Measurements from ENCODE around the gene VSTM4.

The VSTM4 gene

DNA sequence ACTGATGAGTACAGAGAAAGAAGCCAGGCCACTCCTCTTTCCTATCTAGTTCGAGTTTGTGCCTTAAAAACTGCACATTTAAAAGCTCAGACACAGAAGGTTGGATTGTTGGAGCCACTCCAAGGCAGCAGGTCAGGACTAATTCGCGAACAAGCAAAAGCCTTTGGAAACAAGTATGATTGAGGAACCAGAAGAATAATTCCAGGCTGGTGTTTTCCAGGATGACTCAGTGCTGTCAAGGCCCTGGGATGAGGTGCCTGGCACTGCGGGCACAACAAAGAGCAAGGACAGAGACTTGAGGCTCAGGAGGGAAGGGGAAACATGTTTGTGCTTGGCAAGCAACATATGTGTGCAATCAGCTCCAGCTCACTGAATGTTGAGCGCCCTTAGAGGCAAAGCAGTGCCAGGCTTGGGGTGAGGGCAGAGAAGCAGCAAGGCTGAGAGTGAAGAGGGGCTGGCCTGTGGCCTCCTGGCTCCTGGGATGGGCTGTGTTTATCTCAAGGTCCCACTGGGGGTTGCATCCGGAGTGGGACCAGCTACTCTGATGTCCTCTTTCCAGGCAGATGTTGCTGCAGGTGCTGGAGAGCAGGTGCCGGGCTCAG is 44.1 kb downstream of the VSTM4 start:
- no peak for DNase-seq (ENCODE audit: low read depth in 2 of 2)

GRCh38 chr10:49070701-49071100 is 44.6 kb downstream of the VSTM4 start:
- DNase-seq (ENCODE audit: low read depth in 2 of 2), result no peak

DNA sequence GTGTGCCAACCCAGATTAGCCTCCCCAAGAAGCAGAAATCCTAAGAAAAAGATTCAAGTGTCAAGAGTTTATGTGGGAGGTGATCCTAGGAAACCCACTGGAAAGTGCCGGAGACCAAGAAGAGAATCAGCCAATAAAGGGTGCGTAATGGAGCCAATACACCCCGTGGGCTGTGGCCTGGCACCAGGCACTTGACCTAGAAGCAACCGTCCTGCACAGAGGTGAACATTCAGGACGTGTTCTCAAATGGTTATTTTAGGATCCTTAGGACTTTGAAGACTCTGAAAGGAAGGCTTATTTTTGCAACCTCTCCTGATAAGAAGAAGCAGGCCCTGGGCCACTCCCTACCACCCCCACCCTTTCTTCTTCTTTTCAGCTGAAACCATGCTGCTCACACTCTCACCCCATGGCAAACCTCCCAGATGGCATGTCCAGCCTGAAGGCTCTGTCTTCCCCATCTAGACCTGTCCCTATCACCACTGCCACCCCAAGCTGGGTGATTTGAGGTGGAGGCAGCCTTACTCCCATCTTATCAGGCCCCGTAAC is 46.6 kb downstream of the VSTM4 start:
- DNase-seq (ENCODE audit: low read depth in 2 of 2), result no peak

DNA sequence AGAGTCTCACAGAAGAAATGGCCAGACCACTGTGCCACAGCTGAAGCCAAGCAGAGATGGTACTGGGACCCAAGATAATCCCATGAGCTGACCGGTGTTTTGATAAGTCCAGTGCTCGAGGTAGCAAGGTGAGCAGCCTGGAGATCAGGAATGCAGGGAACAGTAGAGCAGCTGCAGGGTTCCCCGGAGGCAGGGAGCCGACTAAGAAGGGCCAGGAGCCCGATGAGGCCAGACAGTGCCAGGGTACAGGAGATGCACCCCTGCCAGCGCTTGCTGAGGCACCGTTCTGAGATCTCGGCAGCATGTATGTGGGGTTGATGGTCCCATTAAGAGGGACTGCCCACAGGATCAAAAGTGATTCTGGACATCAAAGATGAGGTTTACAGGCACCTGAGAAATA is 47.1 kb downstream of the VSTM4 start:
- DNase-seq (ENCODE audit: low read depth in 2 of 2), result no peak

DNA sequence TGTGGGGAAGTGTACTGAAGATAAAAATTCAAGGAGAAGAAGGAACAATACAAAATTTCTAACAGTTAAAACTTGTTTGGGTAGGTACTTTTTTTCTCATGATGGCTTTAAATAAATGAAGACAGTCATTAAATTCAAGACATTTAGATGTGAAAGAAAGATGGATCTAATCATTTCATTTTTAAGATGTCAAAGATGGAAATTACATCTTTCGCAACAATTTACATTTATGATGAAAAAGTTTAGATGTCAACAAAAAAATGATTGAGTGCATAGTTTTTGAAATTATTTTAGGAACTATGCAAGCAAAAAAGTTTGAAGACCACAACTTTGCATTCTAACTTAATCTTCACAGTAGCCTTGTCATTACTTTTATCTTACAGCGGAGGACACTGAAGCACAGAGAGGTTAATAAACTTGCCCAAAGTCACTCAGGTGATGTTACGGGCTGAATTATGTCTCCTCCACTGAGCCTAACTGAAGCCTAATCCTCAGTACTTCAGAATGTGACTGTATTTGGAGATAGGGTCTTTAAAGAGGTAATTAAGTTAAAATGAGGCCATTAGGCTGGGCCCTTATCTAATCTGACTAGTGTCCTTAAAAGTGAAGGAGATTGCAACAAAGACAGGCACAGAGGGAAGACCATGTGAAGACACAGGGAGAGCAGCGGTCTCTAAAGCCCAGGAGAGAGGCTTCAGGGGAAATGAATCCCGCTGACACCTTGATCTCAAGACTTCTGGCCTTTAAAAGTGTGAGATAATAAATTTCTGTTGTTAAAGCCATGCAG is 48.2 kb downstream of the VSTM4 start:
- no peak for DNase-seq (ENCODE audit: low read depth in 2 of 2)

- no peak for DNase-seq (ENCODE audit: low read depth in 2 of 2)
Observed at GRCh38 chr10:49062229-49062628, 53.1 kb downstream of the VSTM4 start.

DNA sequence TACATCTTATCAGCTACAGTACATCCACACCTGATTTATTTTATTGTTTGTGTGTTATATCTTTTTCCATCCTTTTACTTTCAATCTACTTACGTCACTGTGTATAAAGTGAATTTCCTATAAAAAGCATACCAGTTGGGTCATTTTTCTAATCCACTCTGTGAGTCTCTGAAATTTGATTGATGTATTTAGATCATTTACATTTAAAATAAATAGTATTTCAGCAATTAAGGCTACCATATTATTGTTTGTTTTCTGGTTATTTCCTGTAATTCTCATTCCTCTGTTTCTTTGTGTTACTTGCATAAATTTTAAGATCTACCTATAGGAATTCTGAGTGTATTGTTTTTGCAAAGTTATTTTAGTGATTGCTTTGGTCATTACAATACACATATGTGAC is 53.7 kb downstream of the VSTM4 start:
- DNase-seq (ENCODE audit: low read depth in 2 of 2), result no peak

GRCh38 chr10:49058463-49059255 is 56.7 kb downstream of the VSTM4 start:
- no peak for DNase-seq (ENCODE audit: low read depth in 2 of 2)

DNA sequence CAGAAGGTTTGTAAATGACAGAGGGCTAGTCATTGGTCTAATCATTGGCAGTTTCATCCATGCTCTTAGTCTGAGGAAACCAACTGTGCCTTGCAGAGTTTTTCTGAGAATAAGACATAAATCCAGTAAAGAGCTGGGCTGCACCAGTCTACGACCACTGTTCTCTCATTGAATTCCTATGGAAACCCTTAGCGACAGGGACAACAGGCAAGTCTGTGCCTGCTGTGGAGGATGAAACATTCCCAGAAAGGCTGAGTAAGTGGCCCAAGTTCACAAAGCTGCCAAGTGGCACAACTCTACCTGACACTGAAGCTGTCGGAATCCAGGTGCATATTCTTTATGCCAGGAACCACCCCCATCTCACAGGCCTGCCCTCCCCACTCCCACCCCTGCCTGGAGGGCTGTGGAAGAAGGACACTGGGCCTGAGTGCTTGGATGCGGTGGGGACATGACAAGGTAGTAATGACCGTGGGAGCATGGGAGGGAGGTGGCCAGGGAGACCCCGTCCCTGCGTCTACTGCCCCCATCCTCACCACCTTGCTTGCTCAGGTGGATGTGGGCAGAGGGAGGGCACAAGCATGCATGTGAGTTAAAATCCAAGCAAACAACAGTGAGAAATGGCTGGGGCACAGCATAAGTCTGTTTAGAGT is 58.0 kb downstream of the VSTM4 start:
- no peak for DNase-seq (ENCODE audit: low read depth in 2 of 2)

GRCh38 chr10:49056356-49056755 is 59.0 kb downstream of the VSTM4 start:
- no peak for DNase-seq (ENCODE audit: low read depth in 2 of 2)

GRCh38 chr10:49055221-49055849 is 60.0 kb downstream of the VSTM4 start:
- DNase-seq (ENCODE audit: low read depth in 2 of 2), result no peak

GRCh38 chr10:49054753-49055152 is 60.6 kb downstream of the VSTM4 start:
- DNase-seq (ENCODE audit: low read depth in 2 of 2), result no peak

DNA sequence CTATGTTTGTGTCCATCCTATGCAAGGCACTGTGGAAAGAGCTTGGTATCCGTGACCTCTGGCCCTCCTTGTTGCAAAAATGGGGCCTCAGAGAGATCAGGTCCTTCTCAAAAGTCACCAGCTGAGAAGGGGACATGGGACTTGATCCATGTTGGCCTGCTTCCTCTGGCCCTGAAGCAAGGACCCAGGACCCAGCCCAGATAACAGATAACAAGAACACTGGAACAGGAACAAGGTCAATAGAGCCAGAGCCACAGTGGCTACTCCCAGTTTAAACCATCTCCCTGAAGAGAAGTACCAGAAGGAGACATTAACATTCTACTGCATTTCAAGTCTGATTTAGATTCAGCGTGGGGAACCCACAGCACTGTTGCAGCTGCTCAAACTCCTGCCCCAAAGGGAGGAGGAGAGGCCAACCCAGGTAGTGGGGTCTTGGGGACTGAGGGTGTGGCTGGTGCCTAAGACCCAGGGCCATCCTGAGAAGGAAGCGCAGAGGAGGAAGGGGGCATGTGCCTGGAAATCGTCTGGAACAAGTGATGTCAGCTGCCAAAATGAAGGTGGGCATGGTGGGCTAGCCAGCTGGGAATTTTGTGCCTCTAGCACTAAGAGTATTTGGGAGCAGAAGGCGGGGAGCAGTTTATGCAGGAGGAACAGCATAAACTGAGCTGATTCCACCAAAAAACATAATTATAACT is 61.2 kb downstream of the VSTM4 start:
- no peak for DNase-seq (ENCODE audit: low read depth in 2 of 2)

GRCh38 chr10:49053053-49053997 is 62.0 kb downstream of the VSTM4 start:
- DNase-seq (ENCODE audit: low read depth in 2 of 2), result no peak

- no peak for DNase-seq (ENCODE audit: low read depth in 2 of 2)
Observed at GRCh38 chr10:49052069-49052468, 63.3 kb downstream of the VSTM4 start.

DNA sequence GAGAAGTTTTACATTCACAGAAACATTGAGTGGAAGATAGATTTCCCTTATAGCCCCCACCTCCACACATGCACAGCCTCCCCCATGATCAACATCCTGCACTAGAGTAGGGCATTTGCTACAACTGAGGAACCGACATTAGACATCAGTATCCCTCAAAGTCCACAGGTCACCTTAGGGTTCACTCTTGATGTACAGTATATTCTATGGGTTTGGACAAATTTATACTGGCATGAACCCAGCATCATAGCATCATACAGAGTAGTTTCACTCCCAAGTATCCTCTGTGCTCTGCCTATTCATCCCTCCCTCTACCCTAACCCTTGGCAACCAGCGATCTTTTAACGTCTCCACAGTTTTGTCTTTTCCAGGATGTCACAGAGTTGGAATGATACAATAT is 64.4 kb downstream of the VSTM4 start:
- DNase-seq (ENCODE audit: low read depth in 2 of 2), result no peak

GRCh38 chr10:49050366-49050765 is 65.0 kb downstream of the VSTM4 start:
- no peak for DNase-seq (ENCODE audit: low read depth in 2 of 2)

DNA sequence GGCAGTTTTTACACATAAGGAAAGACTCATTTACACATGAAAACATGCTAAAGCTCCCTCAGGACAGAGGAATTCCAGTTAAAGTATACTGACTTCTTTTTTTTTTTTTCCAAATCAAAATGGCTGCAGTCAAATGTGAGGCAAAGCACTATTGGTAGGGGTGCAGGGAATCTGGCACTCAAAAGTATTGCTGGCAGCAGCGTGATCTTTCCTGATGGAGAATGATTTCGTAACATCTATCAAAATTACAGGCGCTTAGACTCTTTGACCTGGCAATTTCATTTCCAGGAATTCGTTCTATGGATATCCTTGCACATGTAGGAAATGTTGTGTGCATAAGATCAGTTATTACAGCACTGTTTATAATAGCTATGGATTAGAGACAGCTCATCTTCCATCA is 65.7 kb downstream of the VSTM4 start:
- no peak for DNase-seq (ENCODE audit: low read depth in 2 of 2)

DNA sequence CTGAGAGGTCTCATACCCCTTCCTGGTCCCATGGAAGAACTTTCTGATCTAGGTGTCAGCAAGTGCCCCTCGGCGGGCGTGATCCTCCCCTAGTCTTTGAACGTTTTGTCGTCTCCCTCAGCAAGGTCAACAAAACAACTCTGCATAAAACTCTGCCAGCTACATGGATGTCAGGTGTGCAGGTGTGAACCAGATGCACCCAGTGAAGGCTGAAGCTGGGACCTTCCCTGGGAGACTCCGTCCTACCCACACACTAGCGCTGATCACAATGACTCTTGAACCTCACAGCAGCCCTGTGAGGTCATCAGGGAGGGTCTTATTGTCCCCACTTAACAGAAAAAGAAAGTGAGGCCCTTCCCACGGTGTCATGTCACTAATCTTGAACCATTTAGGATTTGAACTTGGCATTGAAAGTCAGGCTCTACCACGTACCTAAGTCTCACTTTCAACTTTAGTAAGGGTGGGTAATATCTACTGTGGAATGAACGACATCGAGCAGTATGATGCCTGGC is 68.1 kb downstream of the VSTM4 start:
- DNase-seq (ENCODE audit: low read depth in 2 of 2), result no peak

Measured in stimulated activated CD4-positive, alpha-beta T cell treated with anti-CD3 and anti-CD28 coated beads, Interleukin-12 subunit alpha, Interleukin-12 subunit beta, amount 100 ng/mL, for 24 hours (primary cell).